Keratinocyte (primary cell): Measurements from ENCODE around the gene CUL1. TPM values are rescaled to one million over a fixed set of nuclear protein-coding genes. Genes with fewer than 3 reads are reported as not detected.

Source experiments
- DNase-seq: peaks from one replicate; pipeline ENCODE4 v3.0.0-alpha.2; 2011; ENCODE audit warnings: low read depth, missing footprints, low spot score
- FAIRE-seq: peaks from 2 replicates; lab custom pipeline; 2011; peaks lifted over from hg19 to GRCh38; lab: Jason Lieb, UNC
- H2AFZ ChIP-seq: 2 replicates; pipeline ENCODE4 v1.6.0; 2012; ENCODE audit warnings: low read length, control low read depth, inconsistent platforms; ENCODE audit not compliant: control insufficient read depth
- H3K27ac ChIP-seq: 2 replicates; pipeline ENCODE4 v1.5.1; 2011; ENCODE audit warnings: low read length; ENCODE audit not compliant: control insufficient read depth, insufficient read depth
- H3K27me3 ChIP-seq: 3 replicates; pipeline ENCODE4 v1.6.0; 2011; ENCODE audit warnings: low read length; ENCODE audit not compliant: control insufficient read depth, insufficient read depth; ENCODE audit errors: extremely low read depth
- H3K36me3 ChIP-seq, 2 experiments: 2 replicates in 1 of 2; 3 replicates in 1 of 2; pipeline ENCODE4 v1.5.1; 2011; ENCODE audit warnings: low read length in 2 of 2, mild to moderate bottlenecking in 1 of 2; ENCODE audit not compliant: control insufficient read depth in 2 of 2, insufficient read depth in 2 of 2; ENCODE audit errors: extremely low read depth in 1 of 2
- H3K4me1 ChIP-seq: 3 replicates; pipeline ENCODE4 v1.5.1; 2011; ENCODE audit warnings: low read length; ENCODE audit not compliant: control insufficient read depth, insufficient read depth; ENCODE audit errors: extremely low read depth
- H3K4me2 ChIP-seq: 3 replicates; pipeline ENCODE4 v1.6.0; 2011; ENCODE audit warnings: low read depth, low read length; ENCODE audit not compliant: control insufficient read depth, insufficient read depth; ENCODE audit errors: extremely low read depth
- H3K4me3 ChIP-seq, 3 experiments: fragments of 200-600 bp in 1 of 3; sonication (generic) in 1 of 3; 2 replicates in 2 of 3; 3 replicates in 1 of 3; pipeline ENCODE4 v1.5.1; 2011 to 2016; ENCODE audit warnings: low read length in 3 of 3, mild to moderate bottlenecking in 3 of 3, control low read depth in 2 of 3, inconsistent platforms in 1 of 3, low read depth in 1 of 3, mixed read lengths in 1 of 3, mixed run types in 1 of 3, moderate library complexity in 1 of 3; ENCODE audit not compliant: control insufficient read depth in 2 of 3, insufficient read depth in 2 of 3; ENCODE audit errors: extremely low read depth in 1 of 3
- H3K79me2 ChIP-seq: 2 replicates; pipeline ENCODE4 v1.6.0; 2012; ENCODE audit warnings: low read length; ENCODE audit not compliant: control insufficient read depth, insufficient read depth
- H3K9ac ChIP-seq: 3 replicates; pipeline ENCODE4 v1.6.0; 2011; ENCODE audit warnings: low read length; ENCODE audit not compliant: control insufficient read depth, insufficient read depth; ENCODE audit errors: extremely low read depth
- H3K9me1 ChIP-seq: 3 replicates; pipeline ENCODE4 v1.6.0; 2011; ENCODE audit warnings: low read length; ENCODE audit not compliant: control insufficient read depth, insufficient read depth; ENCODE audit errors: extremely low read depth
- H3K9me3 ChIP-seq: 2 replicates; pipeline ENCODE4 v1.5.1; 2012; ENCODE audit warnings: low read depth, low read length; ENCODE audit not compliant: control insufficient read depth
- H4K20me1 ChIP-seq: 3 replicates; pipeline ENCODE4 v1.6.0; 2011; ENCODE audit warnings: low read length; ENCODE audit not compliant: control insufficient read depth, insufficient read depth; ENCODE audit errors: extremely low read depth
- EZH2 ChIP-seq: IDR thresholded peaks from one replicate; pipeline ENCODE4 v1.6.1; 2012; ENCODE audit warnings: inconsistent platforms, mild to moderate bottlenecking, low read length, moderate library complexity
- dilution Hi-C: fragments of 300-500 bp; cut with MboI; formaldehyde crosslinking; loops from one replicate; pipeline ENCODE4 v1.7.0; 2020; ENCODE audit warnings: low sequenced_read_pairs; ENCODE audit not compliant: extremely low pct_ligation_motif_present
- polyA plus RNA-seq, 5 experiments: library from polyadenylated mRNA; depleted of rRNA in 3 of 5; stranded (reverse) in 3 of 5; stranded (forward) in 1 of 5; unstranded in 1 of 5; fragments of >200 nt; gene quantifications; 1 replicate in 1 of 5; 2 replicates in 3 of 5; 3 replicates in 1 of 5; pipeline versions ENCODE4 v1.2.1 to v1.2.3, GENCODE V29; 2011 to 2012; ENCODE audit warnings: missing spikeins in 2 of 5, low read depth in 1 of 5, low replicate concordance in 1 of 5
- TF ChIP-seq, protein P1 (sequence below), 3 experiments: IDR thresholded peaks in 1 of 3; conservative IDR thresholded peaks in 1 of 3; optimal IDR thresholded peaks in 1 of 3; 2 replicates in 2 of 3; 3 replicates in 1 of 3; pipeline versions ENCODE3 to v1.5.1; 2011; ENCODE audit warnings: low read length in 3 of 3, mild to moderate bottlenecking in 3 of 3, moderate library complexity in 2 of 3, control low read depth in 1 of 3, inconsistent platforms in 1 of 3; ENCODE audit not compliant: insufficient read depth in 2 of 3; ENCODE audit errors: extremely low read depth in 1 of 3

Gene CUL1
- polyA plus RNA-seq, 1 donor (not counting 4 experiments of a cell fraction or from before 2014, with no cell fraction given) = 55.4 TPM

DNA sequence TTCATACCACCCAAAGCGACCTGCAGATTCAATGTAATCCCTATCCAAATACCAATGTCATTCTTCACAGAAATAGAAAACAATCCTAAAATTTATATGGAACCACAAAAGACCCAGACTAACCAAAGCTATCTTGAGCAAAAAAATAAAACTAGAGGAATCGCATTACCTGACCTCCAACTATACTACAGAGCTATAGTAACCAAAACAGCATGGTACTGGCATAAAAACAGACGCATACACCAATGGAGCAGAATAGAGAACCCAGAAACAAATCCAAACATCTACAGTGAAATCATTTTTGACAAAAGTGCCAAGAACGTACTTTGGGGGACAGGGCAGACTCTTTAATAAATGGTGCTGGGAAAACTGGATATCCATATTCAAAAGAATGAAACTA, 16.9 kb upstream of the CUL1 start:
- H3K4me1 ChIP-seq = no peaks in the 10 kb centered on the region
- no peak overlapping the region for H3K4me3 ChIP-seq
- no peaks in the 10 kb centered on the region for H3K79me2 ChIP-seq
- DNase-seq (no peak), FAIRE-seq (no peak)
- no peaks in the 10 kb centered on the region for H3K36me3 ChIP-seq
- H3K9ac ChIP-seq = no peak overlapping the region
- H3K27ac ChIP-seq = no peak overlapping the region
- no peak overlapping the region for H2AFZ ChIP-seq
- dilution Hi-C loops = no loop called here
- H3K9me3 ChIP-seq = no peaks in the 10 kb centered on the region
- H4K20me1 ChIP-seq = no peaks in the 10 kb centered on the region
- peaks cover 3% of the 10 kb centered on the region for H3K27me3 ChIP-seq
- TF ChIP-seq, protein P1, sequence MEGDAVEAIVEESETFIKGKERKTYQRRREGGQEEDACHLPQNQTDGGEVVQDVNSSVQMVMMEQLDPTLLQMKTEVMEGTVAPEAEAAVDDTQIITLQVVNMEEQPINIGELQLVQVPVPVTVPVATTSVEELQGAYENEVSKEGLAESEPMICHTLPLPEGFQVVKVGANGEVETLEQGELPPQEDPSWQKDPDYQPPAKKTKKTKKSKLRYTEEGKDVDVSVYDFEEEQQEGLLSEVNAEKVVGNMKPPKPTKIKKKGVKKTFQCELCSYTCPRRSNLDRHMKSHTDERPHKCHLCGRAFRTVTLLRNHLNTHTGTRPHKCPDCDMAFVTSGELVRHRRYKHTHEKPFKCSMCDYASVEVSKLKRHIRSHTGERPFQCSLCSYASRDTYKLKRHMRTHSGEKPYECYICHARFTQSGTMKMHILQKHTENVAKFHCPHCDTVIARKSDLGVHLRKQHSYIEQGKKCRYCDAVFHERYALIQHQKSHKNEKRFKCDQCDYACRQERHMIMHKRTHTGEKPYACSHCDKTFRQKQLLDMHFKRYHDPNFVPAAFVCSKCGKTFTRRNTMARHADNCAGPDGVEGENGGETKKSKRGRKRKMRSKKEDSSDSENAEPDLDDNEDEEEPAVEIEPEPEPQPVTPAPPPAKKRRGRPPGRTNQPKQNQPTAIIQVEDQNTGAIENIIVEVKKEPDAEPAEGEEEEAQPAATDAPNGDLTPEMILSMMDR (optimal IDR thresholded peaks at IDR 0.05 in 1 of 3, IDR thresholded peaks at IDR 0.05 in 1 of 3, conservative IDR thresholded peaks at IDR 0.05 in 1 of 3; ENCODE audit: extremely low read depth in 1 of 3, insufficient read depth in 2 of 3, low read length in 3 of 3) = no peak
- TF ChIP-seq EZH2 = no peak
- H3K4me2 ChIP-seq = no peak overlapping the region
- no peaks in the 10 kb centered on the region for H3K9me1 ChIP-seq

DNA sequence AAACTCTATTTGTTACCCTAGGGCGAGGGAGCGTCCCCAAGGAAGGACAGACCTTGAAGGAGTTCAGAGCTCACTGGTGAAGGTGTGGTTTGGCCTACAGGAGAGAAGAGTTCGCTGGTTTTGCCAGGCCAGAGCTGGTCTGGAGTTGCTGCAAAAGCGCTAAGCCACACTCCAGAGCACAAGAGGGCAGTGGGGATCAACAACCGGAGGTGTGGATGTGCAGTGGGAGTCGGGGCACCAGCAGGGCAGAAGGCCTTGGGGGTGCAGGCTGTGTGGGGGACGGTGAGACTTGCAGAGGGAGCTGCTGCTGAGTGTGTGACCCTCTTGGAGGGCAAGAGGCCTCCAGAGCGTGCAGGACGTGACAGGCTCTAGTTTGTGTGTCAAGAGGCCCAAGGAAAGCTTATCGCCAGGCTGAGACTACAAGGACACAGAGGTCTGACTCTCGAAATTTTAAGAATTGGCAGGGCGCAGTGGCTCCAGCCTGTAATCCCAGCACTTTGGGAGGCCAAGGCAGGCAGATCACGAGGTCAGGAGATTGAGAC, 14.3 kb upstream of the CUL1 start:
- Histone ChIP-seq H3K4me3 (no peak overlapping the region), H3K27ac (no peak overlapping the region), H3K9ac (no peak overlapping the region), H3K9me1 (no peaks in the 10 kb centered on the region), H3K4me2 (no peak overlapping the region), H4K20me1 (no peaks in the 10 kb centered on the region), H3K27me3 (peaks cover 3% of the 10 kb centered on the region), H3K4me1 (no peaks in the 10 kb centered on the region), H3K36me3 (no peaks in the 10 kb centered on the region), H2AFZ (no peak overlapping the region), H3K79me2 (no peaks in the 10 kb centered on the region), H3K9me3 (no peaks in the 10 kb centered on the region)
- no peak for DNase-seq
- dilution Hi-C loops = no loop called here
- no peak for TF ChIP-seq EZH2
- TF ChIP-seq, protein P1 (optimal IDR thresholded peaks at IDR 0.05 in 1 of 3, IDR thresholded peaks at IDR 0.05 in 1 of 3, conservative IDR thresholded peaks at IDR 0.05 in 1 of 3; ENCODE audit: extremely low read depth in 1 of 3, insufficient read depth in 2 of 3, low read length in 3 of 3) = no peak
- no peak for FAIRE-seq
